Measurements from ENCODE around the gene AOPEP. TPM values are rescaled to one million over a fixed set of nuclear protein-coding genes. Genes with fewer than 3 reads are reported as not detected.

Gene AOPEP
- total and polyA plus RNA-seq, 9 of the 15 experiments (the other 6 are each of a cell fraction or from before 2014, with no cell fraction given): 4.5 to 19.3 (median 13.5) TPM

- in situ Hi-C loops (cut with MboI) (no loop called here), intact Hi-C loops (cut with micrococcal nuclease) (no loop called here)
- FAIRE-seq (peak; percentile 51), DNase-seq (ENCODE audit: extremely low read depth in 1 of 4, low spot score in 3 of 4) (no peak), ATAC-seq (no peak)
- no peak overlapping the region for H3K27ac ChIP-seq (ENCODE audit: extremely low read depth, low read depth, low read length)
- H3K4me2 ChIP-seq (ENCODE audit: insufficient read depth, low read length): no peak overlapping the region
- no peak overlapping the region for H3K4me3 ChIP-seq
- POLR2A ChIA-PET: interaction anchor here (0.5 kb wide), 1 partner anchor 92 kb away, joined by 3 read pairs; no protein-coding TSS in a partner anchor
- H3K27me3 ChIP-seq (ENCODE audit: control insufficient read depth in 2 of 2, insufficient read depth in 2 of 2, low read length in 2 of 2): no peaks in the 10 kb centered on the region; a peak in 1 of 5 replicates
- no peaks in the 10 kb centered on the region for H3K9me3 ChIP-seq (replicated peaks; ENCODE audit: control insufficient read depth, insufficient read depth, low read depth, low read length)
- peaks cover 3% of the 10 kb centered on the region for H3K9me1 ChIP-seq (ENCODE audit: control insufficient read depth, insufficient read depth, low read length)
- peaks cover 7% of the 10 kb centered on the region for H4K20me1 ChIP-seq (replicated peaks; ENCODE audit: control insufficient read depth, insufficient read depth, low read length)
- CTCF ChIA-PET (ENCODE audit: low intra/inter-chr PET ratio): no interaction called here
- H3K79me2 ChIP-seq (ENCODE audit: control insufficient read depth, insufficient read depth, low read length): no peaks in the 10 kb centered on the region
- peaks cover 0 to 7% of the 10 kb centered on the region in 2 experiments; a peak in 4 of 5 replicates for H3K4me1 ChIP-seq (replicated peaks in 1 of 2; ENCODE audit: control insufficient read depth in 2 of 2, insufficient read depth in 2 of 2, low read length in 2 of 2)
- TF ChIP-seq GABPB1 (CRISPR knock-in tag; IDR thresholded peaks at IDR 0.05): no peak
- no peak for TF ChIP-seq FOSL1 (tag; conservative IDR thresholded peaks at IDR 0.05)
- no peaks in the 10 kb centered on the region; the same call in 2 of the 3 replicates for H3K36me3 ChIP-seq (ENCODE audit: control insufficient read depth, insufficient read depth, low read length)
- no peak overlapping the region for H2AFZ ChIP-seq (ENCODE audit: low read depth, low read length)
- WGBS (ENCODE audit: insufficient coverage, low coverage, missing lambda C conversion rate): 51% methylated on average over 12 of the region's 12 CpGs
- no TSS peak for BruUV-seq (replicated peaks)
- no peak overlapping the region for H3K9ac ChIP-seq (ENCODE audit: insufficient read depth in 1 of 2, low read depth in 2 of 2, low read length in 2 of 2)
Observed at GRCh38 chr9:94920420-94921091, 194.1 kb downstream of the AOPEP start.

DNA sequence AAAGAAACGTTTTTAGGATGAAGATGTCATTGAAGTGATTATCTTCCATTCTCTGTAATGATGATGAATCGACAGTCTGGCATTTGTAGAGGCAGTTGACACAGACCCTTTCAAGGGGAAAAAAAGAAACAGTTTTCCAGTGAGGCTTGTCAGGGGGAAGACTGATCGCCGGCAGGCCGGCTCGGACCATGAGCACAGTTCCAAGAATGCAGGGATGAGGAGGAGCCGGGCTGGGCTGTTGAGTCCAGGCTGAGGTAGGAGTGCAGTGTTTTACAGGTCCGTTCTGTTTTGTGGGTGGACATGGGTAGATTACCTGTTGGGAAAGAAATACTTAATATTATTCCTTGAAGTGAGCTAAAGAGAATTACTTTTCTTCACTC is 194.6 kb downstream of the AOPEP start:
- Histone ChIP-seq H3K9me1 (ENCODE audit: control insufficient read depth, insufficient read depth, low read length) (peaks cover 3% of the 10 kb centered on the region), H4K20me1 (replicated peaks; ENCODE audit: control insufficient read depth, insufficient read depth, low read length) (peaks cover 7% of the 10 kb centered on the region), H3K4me1 (replicated peaks in 1 of 2; ENCODE audit: control insufficient read depth in 2 of 2, insufficient read depth in 2 of 2, low read length in 2 of 2) (peaks cover 0 to 11% of the 10 kb centered on the region in 2 experiments; a peak in 4 of 5 replicates), H3K36me3 (ENCODE audit: control insufficient read depth, insufficient read depth, low read length) (no peaks in the 10 kb centered on the region; the same call in 2 of the 3 replicates), H3K4me2 (ENCODE audit: insufficient read depth, low read length) (no peak overlapping the region), H3K9ac (ENCODE audit: insufficient read depth in 1 of 2, low read depth in 2 of 2, low read length in 2 of 2) (no peak overlapping the region), H3K27me3 (ENCODE audit: control insufficient read depth in 2 of 2, insufficient read depth in 2 of 2, low read length in 2 of 2) (no peaks in the 10 kb centered on the region; a peak in 1 of 5 replicates), H3K79me2 (ENCODE audit: control insufficient read depth, insufficient read depth, low read length) (no peaks in the 10 kb centered on the region), H3K27ac (ENCODE audit: extremely low read depth, low read depth, low read length) (no peak overlapping the region), H3K4me3 (no peak overlapping the region), H3K9me3 (replicated peaks; ENCODE audit: control insufficient read depth, insufficient read depth, low read depth, low read length) (no peaks in the 10 kb centered on the region), H2AFZ (ENCODE audit: low read depth, low read length) (no peak overlapping the region)
- no TSS peak for BruUV-seq (replicated peaks)
- ChIA-PET POLR2A (no interaction called here), CTCF (ENCODE audit: low intra/inter-chr PET ratio) (no interaction called here)
- intact Hi-C loops (cut with micrococcal nuclease): no loop called here
- FAIRE-seq (no peak), ATAC-seq (no peak), DNase-seq (ENCODE audit: extremely low read depth in 1 of 4, low spot score in 3 of 4) (no peak)
- 9% methylated on average over 8 of the region's 8 CpGs for WGBS (ENCODE audit: insufficient coverage, low coverage, missing lambda C conversion rate)
- in situ Hi-C loops (cut with MboI): no loop called here
- peak; percentile 18 for TF ChIP-seq MEIS2 (IDR thresholded peaks at IDR 0.05; ENCODE audit: partially characterized antibody)
- no peak for TF ChIP-seq PTTG1 (tag; IDR thresholded peaks at IDR 0.05; ENCODE audit: low read depth)
- TF ChIP-seq, protein P1, sequence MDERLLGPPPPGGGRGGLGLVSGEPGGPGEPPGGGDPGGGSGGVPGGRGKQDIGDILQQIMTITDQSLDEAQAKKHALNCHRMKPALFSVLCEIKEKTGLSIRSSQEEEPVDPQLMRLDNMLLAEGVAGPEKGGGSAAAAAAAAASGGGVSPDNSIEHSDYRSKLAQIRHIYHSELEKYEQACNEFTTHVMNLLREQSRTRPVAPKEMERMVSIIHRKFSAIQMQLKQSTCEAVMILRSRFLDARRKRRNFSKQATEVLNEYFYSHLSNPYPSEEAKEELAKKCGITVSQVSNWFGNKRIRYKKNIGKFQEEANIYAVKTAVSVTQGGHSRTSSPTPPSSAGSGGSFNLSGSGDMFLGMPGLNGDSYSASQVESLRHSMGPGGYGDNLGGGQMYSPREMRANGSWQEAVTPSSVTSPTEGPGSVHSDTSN (CRISPR knock-in tag; IDR thresholded peaks at IDR 0.05; ENCODE audit: low read depth): no peak
- TF ChIP-seq, protein P1 (tag; conservative IDR thresholded peaks at IDR 0.05; ENCODE audit: low read depth): 0 out of 2 replicates have a peak, but pooled peaks have one; percentile 11

Measured in K562 (cell line).